DMS114 treated with DMSO at 0.1 percent for 48 hours (cell line): ENCODE results near the gene ASGR2.
"Not testable (repeated sequence)": the region's sequence is repeated elsewhere in the genome, so short reads cannot be mapped to it uniquely, and the experiment has no call there.

ENCODE experiments used
- DNase-seq: peaks from one replicate; lab custom pipeline; 2025; ENCODE audit not compliant: unreplicated experiment; lab: John Stamatoyannopoulos, UW

The ASGR2 gene

DNA sequence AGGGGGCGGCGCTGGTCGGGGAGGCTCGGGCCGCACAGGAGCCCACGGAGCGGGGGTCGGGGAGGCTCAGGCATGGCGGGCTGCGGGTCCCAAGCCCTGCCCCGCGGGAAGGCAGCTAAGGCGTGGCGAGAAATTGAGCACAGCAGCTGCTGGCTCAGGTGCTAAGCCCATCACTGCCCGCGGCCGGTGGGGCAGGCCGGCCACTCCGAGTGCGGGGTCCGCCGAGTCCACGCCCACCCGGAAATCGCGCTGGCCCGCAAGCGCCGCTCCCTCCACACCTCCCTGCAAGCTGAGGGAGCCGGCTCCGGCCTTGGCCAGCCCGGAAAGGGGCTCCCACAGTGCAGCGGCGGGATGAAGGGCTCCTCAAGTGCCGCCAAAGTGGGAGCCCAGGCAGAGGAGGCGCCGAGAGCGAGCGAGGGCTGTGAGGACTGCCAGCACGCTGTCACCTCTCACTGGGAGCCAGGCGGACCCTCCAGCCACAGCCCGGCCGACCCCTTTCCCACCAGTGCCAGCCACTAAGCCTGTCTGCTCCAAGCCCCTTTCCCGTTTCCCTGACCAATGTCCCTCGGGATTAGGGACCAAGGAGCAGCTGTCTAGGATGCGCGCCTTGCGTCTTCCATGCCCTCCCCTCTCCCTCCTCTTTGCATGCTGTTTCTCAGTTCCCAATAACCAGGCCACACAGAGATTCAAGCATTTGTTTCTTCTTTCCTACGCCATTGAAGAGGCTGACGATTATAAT, 13.8 kb downstream of the ASGR2 start:
- not testable (repeated sequence) for DNase-seq

DNA sequence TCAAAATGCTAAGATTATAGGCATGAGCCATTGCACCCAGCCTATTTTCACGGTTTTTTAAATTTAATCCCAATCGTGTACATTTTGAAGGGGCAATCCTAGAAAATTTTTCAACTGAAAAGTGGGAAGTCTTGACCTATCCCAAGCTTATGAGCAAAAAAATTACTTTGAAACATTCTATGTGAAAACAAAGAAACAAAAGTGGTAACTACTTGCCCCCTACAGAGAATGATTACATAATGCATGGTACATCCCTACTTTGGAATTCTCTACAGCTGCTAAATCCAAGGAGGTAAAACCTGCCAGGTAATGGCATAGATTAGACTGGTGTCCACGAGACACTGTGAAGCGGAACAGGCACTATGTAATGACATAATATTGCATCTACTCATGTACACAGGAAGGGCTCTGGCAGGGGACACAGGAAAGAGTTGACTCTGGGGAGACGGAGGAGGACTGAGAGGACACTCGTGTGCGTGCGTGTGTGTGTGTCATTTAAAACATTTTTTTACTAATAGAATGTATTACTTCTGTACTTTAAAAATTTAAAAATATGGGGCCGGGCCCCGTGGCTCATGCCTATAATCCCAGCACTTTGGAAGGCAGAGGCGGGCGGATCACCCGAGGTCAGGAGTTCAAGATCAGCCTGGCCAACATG, 15.7 kb downstream of the ASGR2 start:
- DNase-seq, result no peak

DNA sequence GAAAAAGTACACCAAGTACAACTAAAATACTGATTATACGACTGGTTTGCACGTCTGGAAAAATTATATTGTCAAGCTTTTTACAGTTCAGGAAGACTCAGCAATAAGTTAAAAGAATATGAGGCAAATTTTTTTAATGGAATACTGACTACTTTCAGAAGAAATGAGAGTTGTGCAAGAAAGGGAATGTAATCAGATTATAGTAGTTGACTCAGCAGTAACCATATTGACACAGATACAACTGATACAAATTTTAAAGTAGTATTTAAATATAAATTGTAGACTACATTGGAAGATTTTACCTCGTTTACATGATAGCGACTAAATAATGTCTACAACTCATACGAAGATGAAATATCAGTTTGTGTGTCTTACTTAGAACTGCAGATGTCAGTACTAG, 16.7 kb downstream of the ASGR2 start:
- no peak for DNase-seq

DNA sequence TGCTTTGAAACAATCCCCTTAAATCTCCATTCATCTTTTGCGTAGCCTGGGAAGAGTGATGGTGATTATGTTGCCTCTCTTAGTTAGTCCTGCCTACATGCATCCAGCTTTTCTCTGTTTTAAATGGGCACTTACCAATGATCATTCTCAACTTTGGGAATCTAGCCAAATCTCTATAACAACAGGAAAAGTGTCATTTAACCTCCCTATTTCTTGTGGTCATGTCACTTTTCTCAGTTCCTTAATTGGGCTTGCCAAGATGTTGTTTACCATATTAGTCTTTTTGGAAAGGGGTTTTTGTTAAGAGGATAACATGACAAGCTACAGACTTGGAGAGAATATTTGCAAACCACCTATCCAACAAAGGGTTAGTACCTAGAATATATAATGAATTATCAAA, 19.0 kb downstream of the ASGR2 start:
- DNase-seq, result no peak

DNA sequence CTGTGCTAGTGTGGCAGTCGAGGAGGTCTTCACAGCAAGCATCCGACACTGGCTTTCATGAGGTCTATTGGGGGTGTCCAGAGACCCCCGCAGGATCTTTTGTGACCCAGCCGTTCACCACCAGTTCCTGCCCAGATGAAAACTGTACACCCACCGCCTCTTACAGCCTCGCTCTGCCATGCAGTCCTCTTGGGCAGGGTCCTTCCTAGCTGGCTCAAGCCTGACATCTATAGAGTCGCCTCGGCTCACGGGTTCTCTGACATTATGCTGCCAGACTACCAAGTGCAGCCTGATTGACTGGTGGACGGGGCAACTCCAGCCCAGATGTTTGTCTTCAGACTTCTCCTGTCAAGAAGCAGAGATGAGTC, 20.0 kb downstream of the ASGR2 start:
- no peak for DNase-seq

DNA sequence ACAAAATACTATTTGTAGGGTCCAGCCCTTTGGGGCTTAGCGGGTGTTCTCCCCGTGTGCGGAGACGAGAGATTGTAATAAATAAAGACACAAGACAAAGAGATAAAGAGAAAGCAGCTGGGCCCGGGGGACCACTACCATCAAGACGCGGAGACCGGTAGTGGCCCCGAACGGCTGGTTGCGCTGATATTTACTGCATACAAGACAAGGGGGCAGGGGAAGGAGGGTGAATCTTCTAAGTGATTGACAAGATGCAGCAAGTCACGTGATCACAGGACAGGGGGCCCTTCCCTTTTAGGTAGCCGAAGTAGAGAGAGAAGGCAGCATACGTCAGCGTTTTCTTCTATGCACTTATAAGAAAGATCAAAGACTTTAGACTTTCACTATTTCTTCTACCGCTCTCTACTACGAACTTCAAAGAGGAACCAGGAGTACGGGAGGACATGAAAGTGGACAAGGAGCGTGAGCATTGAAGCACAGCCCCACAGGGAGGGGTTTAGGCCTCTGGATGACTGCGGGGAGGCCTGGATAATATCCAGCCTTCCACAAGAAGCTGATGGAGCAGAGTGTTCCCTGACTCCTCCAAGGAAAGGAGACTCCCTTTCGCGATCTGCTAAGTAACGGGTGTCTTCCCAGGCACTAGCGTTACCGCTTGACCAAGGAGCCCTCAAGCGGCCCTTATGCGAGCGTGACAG, 23.2 kb downstream of the ASGR2 start:
- not testable (repeated sequence) for DNase-seq

DNA sequence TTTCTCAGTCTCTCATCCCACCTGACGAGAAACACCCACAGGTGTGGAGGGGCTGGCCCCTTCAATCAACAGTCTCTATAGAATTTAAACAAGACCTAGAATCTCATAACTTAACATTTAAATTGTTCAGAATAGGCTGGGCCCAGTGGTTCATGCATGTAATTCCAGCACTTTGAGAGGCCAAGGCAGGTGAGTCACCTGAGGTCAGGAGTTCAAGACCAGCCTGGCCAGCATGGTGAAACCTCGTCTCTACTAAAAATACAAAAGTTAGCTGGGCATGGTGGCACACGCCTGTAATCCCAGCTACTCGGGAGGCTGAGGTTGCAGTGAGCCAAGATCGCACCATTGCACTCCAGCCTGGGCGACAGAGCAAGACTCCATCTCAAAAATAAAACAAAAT, 25.1 kb downstream of the ASGR2 start:
- not testable (repeated sequence) for DNase-seq

DNA sequence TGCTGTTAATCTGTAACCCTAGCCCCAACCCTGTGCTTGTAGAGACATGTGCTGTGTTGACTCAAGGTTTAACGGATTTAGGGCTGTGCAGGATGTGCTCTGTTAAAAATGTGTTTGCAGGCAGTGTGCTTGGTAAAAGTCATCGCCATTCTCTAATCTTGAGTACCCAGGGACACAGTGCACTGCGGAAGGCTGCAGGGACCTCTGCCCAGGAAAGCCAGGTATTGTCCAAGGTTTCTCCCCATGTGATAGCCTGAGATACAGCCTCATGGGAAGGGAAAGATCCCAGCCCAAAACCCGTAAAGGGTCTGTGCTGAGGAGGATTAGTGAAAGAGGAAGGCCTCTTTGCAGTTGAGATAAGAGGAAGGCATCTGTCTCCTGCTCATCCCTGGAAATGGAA, 26.2 kb downstream of the ASGR2 start:
- DNase-seq, result not testable (repeated sequence)

DNA sequence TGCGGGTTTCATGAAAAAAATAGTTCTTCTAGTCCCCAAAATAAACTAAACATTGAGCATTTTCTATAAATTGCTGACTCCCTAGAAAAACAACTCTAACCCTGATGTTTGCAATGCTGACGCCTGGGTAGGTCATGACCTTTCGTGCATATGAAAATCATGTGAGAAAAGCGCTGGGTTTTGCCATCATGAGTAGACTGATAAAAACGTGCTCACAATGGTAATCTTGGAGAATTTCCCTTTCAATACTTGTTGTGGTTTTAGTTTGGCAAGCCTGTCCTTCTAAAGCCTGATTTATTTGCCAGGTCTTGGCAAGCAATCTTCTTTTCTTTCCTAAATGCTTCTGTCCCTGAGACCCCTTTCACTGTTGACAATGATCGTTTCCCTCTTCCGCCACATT, 30.5 kb downstream of the ASGR2 start:
- no peak for DNase-seq

DNA sequence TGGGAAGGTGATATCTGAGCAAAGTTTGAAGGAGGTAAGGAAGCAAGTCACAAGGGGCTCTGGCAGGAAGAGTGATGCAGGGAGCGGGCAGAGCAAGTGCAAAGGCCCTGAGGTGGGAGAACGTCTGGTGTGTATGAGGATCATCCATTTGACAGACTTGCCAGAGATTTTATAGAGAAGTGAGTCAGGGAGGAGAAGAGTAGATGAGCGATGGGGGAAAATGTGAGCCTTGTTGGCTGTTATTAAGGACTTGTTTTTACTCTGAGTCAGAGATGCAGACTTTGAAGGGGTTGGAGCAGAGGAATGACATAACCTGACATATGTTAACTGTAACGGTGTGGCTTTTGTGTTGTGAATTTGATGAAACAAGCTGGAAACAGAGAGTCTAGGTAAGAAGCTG, 31.0 kb downstream of the ASGR2 start:
- DNase-seq, result no peak

DNA sequence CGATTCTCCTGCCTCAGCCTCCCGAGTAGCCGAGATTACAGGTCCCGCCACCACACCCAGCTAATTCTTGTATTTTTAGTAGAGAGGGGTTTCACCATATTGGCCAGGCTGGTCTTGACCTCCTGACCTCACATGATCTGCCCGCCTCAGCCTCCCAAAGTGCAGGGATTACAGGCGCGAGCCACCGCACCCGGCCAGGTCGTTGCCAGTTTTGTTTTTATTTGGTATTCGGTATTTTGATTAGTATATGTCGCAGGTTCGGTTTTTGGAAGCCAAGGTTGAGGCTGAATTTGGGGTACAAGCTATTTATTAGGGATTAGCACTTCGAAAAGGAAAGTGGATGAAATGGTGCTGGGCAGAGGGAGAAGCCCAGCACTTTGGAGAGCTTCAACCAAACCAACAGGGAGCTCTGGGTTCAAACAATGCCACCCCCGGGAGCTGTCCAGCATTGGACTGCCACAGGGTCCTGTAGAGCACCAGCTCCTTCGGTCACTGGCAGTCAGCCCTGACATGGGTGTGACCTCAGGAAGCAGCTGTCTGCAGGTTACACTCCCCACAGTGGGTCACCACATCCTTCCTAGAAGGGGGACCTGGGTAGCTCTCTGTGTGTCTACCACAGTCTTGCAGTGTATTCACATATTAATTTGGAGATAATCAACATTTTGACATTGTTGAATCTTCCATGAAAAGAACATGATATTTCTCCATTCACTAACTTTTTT, 33.1 kb downstream of the ASGR2 start:
- DNase-seq, result no peak

DNA sequence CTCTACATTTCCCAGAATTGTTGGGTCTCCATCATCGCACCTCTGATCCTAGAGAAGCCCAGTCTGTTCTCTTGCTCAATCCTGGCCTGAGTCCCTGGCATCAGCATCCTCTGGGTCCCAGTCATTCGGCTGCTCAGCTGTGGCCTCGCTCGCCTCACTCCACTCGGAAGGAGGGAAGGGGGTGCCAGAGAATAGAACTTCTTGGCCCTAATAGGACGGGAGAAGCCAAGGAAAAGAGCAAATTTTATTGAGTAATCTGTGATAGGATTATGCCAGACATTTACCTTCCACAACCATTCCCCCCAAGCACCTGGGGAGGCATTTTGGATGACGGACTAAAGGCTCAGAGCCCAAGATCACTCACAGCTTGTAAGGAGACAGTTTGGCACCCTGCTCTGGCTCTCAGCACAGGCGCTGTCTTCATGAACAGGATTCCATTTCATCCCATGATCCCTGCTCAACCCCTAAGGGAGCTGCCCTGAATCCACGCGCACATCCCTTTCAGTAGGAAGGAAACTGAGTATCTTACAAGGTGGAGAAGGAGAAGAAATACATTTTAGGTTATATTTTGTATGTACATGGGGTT, 34.1 kb downstream of the ASGR2 start:
- DNase-seq, result no peak

DNA sequence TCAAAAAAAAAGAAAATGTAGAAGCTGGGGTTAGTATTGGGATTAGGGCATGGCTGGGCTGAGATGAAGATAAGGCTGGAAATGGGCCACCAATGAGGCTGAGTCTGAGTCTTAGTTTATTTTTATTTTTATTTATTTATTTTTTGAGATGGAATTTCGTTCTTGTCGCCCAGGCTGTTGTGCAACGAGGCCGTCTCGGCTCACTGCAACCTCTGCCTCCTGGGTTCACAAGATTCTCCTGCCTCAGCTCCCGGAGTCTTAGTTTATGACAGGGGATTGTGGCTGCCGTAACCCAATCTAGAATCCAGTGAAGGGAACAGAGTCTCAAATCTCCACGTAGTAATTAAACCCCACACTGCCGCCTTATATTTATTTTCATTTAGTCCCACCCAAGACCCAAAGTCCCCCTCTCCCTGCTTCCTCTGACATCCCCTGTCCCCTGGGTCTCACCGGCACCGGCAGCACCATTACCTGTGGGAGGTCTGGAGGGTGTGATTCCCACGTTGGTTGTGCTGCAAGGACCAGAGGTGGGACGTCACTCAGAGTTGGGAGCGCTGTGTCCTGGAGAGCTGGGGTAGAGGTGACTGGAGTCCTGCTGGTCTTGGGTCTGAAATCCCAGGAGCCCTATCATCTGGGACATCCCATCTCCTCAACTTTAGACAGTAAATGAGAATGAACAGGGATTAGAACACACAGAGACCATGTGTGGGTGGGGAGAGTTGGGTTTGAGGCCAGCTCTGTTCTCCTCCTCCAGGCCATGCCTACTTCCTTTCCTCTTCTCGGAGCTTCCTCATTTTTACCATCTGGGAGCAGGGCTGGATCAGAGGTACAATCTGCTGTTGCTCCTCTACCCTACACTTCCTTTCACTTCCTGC, 34.8 kb downstream of the ASGR2 start, which contains the start of gene CLEC10A:
CLEC10A (minus strand) TSS at position 671 of the 875 bp plus-strand sequence. CDS start 1,439 bp downstream, outside the sequence.
- DNase-seq, result no peak

DNA sequence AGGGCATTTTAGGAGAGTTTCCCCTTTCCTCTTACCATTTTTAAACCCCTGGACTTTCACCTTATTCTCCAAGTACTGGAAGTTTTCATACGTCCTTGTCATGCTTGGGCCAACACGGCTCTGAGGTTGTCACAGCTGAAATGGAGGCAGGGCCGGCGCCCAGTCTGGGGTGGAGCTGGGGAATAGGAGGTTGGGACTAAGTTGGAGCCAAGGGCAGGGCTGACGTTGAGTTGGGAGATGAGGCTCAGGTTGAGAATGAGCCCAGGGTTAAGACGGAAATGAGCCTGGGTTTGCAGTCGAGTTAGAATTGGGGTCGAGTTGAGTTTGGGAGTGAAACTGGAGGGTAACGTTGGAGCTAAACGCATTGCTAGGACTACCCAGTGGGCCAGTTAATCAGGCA, 35.9 kb downstream of the ASGR2 start:
- no peak for DNase-seq

DNA sequence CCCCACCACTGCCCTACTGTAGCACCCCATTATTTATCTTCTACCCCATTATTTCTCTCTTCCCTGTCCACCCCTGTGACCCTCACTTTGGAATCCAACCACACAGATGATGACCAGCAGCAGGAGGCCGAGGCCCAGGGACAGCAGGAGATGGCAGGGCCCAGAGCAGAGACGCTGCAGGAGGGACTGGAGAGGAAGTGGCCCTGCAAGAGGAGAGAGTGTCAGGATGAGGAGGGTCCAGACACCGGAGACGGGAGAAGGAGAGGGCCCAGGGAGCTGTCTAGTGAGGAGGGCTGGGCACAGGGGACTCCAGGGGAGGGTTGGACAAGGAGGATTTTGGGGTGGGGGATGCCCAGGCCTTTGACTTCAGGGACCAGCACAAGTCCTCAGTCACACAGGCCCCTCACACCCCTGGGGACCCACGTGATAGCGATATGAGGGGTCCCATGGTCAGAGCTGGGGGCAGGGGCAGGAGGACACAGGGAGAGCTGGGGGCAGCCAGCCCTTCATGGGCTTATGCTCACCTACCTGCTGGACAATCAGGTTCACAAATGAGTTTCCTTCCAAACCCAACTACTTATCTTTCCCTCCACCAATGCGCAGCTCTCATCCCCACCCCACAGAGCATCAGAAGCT, 36.6 kb downstream of the ASGR2 start:
- DNase-seq, result no peak

DNA sequence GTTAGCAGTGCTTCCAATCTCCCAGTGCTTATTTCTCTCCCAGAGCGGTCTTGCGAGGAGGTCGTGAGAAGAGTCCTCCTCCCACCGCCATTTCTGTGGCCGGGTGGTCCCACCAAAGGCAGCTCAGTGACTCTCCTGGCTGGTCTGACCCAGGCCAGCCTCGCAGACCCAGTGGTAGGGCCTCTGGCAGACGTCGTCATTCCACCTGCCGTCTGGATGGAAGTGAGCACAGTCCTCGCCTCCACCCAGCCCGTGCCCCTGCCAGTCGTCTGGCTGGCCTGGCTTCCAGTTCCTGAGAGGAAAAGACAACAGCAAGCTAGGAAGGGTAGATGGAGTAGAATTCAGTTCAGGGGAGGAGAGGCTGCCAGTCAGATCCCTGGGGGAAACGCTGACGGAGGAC, 39.7 kb downstream of the ASGR2 start:
- no peak for DNase-seq

DNA sequence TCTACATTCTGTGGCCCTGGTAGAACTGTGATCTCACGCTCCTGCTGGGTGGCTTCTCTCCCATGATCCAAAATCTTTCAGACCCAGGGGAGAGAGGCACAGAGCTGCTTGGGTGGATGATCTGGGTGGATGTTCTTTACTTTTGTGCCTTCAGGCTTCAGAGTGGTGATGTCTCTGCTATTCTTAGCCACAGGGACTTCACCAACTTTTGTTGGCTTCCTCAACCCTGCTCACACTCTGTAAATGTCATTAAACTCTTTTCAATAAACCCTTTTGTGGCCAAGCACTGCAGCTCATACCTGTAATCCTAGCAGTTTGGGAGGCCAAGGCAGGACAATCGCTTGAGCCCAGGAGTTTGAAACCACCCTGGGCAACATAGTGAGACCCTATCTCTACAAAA, 42.2 kb downstream of the ASGR2 start:
- no peak for DNase-seq

DNA sequence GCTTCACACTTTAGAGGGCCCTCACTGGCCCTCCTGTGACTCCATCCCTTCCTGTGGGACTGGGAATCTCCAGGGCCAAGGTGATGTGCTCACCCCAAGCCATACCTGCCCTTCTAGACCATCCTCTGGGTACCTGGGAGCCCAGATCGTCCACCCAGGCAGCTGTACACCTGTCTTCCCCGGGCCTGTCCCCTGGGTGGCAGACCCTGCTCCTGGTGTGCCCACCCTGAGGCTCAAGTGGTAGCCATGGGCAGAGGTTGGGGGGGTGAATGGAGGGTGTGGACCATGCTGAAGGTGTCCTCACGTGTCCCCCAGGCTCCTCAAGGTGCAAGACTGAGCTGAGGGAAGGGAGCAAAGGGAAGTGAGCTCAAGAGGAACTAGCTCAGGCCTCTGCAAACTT, 43.9 kb downstream of the ASGR2 start:
- DNase-seq, result no peak

DNA sequence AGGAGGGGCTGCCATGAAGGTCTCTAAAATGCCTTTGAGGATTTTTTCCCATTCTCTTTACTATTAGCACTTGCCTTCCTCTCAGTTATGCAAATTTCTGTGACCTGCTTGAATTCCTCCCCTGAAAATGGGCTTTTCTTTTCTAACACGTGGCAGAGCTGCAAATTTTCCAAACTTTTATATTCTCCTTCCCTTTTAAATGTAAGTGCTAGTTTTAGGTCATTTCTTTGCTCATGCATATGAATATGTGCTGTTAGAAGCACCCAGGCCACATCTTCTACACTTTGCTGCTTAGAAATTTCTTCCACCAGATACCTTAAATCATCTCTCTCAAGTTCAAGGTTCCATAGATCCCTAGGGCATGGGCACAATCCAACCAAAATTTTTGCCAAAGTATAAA, 46.4 kb downstream of the ASGR2 start:
- no peak for DNase-seq

DNA sequence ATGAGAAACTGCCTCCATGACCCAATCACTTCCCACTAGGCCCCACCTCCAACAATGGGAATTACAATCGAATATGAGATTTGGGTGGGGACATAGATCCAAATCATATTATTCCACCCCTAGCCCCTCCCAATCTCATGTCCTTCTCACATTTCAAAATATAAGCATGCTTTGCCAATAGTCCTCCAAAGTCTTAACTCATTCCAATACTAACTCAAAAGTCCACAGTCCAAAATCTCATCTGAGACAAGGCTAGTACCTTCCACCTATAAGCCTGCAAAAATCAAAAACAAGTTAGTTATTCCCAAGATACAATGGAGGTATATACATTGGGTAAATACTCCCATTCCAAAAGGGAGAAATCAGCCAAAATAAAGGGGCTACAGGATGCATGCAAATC, 47.4 kb downstream of the ASGR2 start:
- no peak for DNase-seq
